Ovary (tissue), 3 donors: ENCODE data around the gene NUP160.

Experiments
- EP300 ChIP-seq: sonication (generic); formaldehyde crosslinking; IDR thresholded peaks from one replicate; pipeline ENCODE4 v1.6.1; 2017; ENCODE audit warnings: antibody characterized with exemption
- POLR2A ChIP-seq: fragments of 450-650 bp; IDR thresholded peaks from one replicate; pipeline ENCODE4 v1.6.1; 2017; ENCODE audit warnings: antibody characterized with exemption, mild to moderate bottlenecking, moderate library complexity
- TF ChIP-seq, protein P1 (sequence below), 3 donors: fragments of 450-650 bp in 2 of 3; fragments of 200-600 bp in 1 of 3; IDR thresholded peaks; one replicate each; pipeline versions ENCODE4 v1.5.1 to v1.8.0; 2016 to 2022; ENCODE audit warnings: antibody characterized with exemption in 3 of 3, mild to moderate bottlenecking in 1 of 3
- donor health status: DM: no; HTN: no; CAD: no.

DNA sequence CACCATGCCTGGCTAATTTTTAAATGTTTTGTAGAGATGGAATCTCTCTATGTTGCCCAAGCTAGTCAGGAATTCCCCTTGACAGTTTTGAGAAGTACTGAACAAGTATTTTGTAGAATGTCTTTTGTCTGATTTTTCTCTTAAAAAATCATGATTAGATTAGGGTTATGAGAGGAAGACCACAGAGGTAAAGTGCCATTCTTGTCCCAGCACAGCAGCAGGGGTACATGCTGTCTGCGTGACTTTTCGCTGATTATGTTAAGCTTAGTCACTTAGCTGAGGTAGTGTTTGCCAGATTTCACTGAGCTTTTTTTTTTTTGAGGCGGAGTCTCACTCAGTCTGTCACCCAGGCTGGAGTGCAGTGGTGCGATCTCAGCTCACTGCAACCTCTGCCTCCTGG, 13.6 kb upstream of the NUP160 start:
- TF ChIP-seq, protein P1, sequence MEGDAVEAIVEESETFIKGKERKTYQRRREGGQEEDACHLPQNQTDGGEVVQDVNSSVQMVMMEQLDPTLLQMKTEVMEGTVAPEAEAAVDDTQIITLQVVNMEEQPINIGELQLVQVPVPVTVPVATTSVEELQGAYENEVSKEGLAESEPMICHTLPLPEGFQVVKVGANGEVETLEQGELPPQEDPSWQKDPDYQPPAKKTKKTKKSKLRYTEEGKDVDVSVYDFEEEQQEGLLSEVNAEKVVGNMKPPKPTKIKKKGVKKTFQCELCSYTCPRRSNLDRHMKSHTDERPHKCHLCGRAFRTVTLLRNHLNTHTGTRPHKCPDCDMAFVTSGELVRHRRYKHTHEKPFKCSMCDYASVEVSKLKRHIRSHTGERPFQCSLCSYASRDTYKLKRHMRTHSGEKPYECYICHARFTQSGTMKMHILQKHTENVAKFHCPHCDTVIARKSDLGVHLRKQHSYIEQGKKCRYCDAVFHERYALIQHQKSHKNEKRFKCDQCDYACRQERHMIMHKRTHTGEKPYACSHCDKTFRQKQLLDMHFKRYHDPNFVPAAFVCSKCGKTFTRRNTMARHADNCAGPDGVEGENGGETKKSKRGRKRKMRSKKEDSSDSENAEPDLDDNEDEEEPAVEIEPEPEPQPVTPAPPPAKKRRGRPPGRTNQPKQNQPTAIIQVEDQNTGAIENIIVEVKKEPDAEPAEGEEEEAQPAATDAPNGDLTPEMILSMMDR (IDR thresholded peaks at IDR 0.05): no peak
- no peak for TF ChIP-seq EP300
- no peak for TF ChIP-seq POLR2A
